ENCODE measurements around the gene DDAH1.
A peak's percentile ranks its signal among the peaks of the same experiment; 100 is the strongest.

DDAH1 gene

DNA sequence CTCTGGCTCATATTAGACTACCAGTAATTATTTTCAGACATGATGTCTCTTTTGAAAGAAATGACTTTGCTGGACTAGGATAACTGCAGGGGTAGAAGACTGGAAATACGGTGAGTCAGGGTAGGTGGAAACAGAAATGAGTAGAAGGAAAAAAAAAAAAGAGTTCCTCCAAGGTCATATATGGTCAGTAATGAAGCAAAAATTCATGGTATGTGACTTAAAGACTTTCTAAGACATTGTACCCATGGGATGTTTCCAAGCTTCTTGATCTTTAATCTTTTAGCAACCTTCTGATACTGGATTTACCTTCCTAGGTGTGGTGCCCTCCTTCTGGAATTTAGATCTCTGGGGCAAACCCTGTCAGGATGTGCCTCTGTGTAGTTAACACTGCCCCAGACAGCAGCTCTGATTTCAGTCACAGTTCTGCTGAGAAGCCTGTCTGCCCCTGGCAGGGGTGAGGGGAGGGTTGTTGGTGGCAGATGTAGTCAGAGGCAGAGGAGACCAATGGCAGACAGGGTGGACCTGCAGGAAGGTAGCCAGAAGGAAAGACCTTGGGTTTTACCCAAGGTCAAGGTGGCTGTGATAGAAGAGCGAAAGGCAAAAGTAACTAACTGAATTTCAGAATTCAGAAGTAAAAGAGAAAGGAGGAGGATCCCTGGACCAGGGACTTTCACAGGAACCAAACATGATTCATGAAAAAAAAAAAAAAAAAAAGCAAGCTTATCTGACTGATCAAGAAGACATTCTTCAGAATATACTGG, 144.4 kb downstream of the DDAH1 start:
- no peak overlapping the region for H3K4me2 ChIP-seq (ENCODE audit: low read length)

GRCh38 chr1:85319931-85320330, 145.0 kb downstream of the DDAH1 start:
- Histone ChIP-seq H2AK5ac (ENCODE audit: low read length) (no peak overlapping the region), H2BK120ac (ENCODE audit: insufficient read depth, low read length, poor library complexity) (no peak overlapping the region), H2BK5ac (ENCODE audit: low read depth, low read length, poor library complexity) (no peak overlapping the region)

More for the DNA sequence above, 144.4 kb downstream of the DDAH1 start:
- Histone ChIP-seq H2AFZ (ENCODE audit: insufficient read depth, low read length, poor library complexity) (no peak overlapping the region), H4K12ac (ENCODE audit: low read depth, low read length) (no peak overlapping the region), H3K27ac (ENCODE audit: low read depth, low read length) (peak overlapping the region; percentile 72), H3K4me1 (ENCODE audit: control insufficient read depth in 1 of 2, insufficient read depth in 2 of 2, low read length in 2 of 2) (peaks cover 3% of the 10 kb centered on the region in 2 experiments), H3K4me3 (ENCODE audit: low read depth, low read length) (no peak overlapping the region), H4K91ac (ENCODE audit: low read depth, low read length) (peak overlapping the region; percentile 61), H2AK5ac (ENCODE audit: low read length) (peak overlapping the region; percentile 97), H3K27me3 (ENCODE audit: insufficient read depth, low read length) (no peaks in the 10 kb centered on the region), H3K14ac (ENCODE audit: low read length) (peak overlapping the region; percentile 7), H3K18ac (ENCODE audit: low read length) (no peak overlapping the region), H3K36me3 (ENCODE audit: control insufficient read depth in 1 of 2, insufficient read depth in 2 of 2, low read length in 2 of 2) (no peaks in the 10 kb centered on the region), H2BK12ac (ENCODE audit: low read length) (no peak overlapping the region), H2BK120ac (ENCODE audit: insufficient read depth, low read length, poor library complexity) (peak overlapping the region; percentile 91), H3K79me1 (ENCODE audit: low read length) (no peaks in the 10 kb centered on the region), H3K9ac (ENCODE audit: low read length) (no peak overlapping the region), H3K4ac (ENCODE audit: low read depth, low read length) (no peak overlapping the region), H3K9me3 (ENCODE audit: insufficient read depth, low read depth, low read length) (no peaks in the 10 kb centered on the region), H2BK5ac (ENCODE audit: low read depth, low read length, poor library complexity) (peak overlapping the region; percentile 87), H3K79me2 (ENCODE audit: control insufficient read depth, insufficient read depth, low read length, poor library complexity) (no peaks in the 10 kb centered on the region), H3K23ac (ENCODE audit: low read length) (no peak overlapping the region), H4K8ac (ENCODE audit: low read depth, low read length) (no peak overlapping the region)
- DNase-seq: peak; percentile 9 to 72
- no CpG with 5 or more reads among the region's 2 CpGs for WGBS (ENCODE audit: extremely low coverage, insufficient coverage, insufficient read length)

GRCh38 chr1:85319491-85319890, 145.5 kb downstream of the DDAH1 start:
- no peak overlapping the region for H2AK5ac ChIP-seq (ENCODE audit: low read length)

More at GRCh38 chr1:85319931-85320330, 145.0 kb downstream of the DDAH1 start:
- no CpG with 5 or more reads among the region's 4 CpGs for WGBS (ENCODE audit: extremely low coverage, insufficient coverage, insufficient read length)
- Histone ChIP-seq H2BK12ac (ENCODE audit: low read length) (no peak overlapping the region), H3K18ac (ENCODE audit: low read length) (no peak overlapping the region), H3K4me2 (ENCODE audit: low read length) (no peak overlapping the region), H3K14ac (ENCODE audit: low read length) (no peak overlapping the region), H3K36me3 (ENCODE audit: control insufficient read depth in 1 of 2, insufficient read depth in 2 of 2, low read length in 2 of 2) (no peaks in the 10 kb centered on the region), H3K23ac (ENCODE audit: low read length) (no peak overlapping the region), H3K4me3 (ENCODE audit: low read depth, low read length) (no peak overlapping the region), H3K27me3 (ENCODE audit: insufficient read depth, low read length) (no peaks in the 10 kb centered on the region), H4K91ac (ENCODE audit: low read depth, low read length) (no peak overlapping the region), H3K9me3 (ENCODE audit: insufficient read depth, low read depth, low read length) (no peaks in the 10 kb centered on the region), H3K9ac (ENCODE audit: low read length) (no peak overlapping the region), H4K8ac (ENCODE audit: low read depth, low read length) (no peak overlapping the region), H3K79me2 (ENCODE audit: control insufficient read depth, insufficient read depth, low read length, poor library complexity) (no peaks in the 10 kb centered on the region), H3K4me1 (ENCODE audit: control insufficient read depth in 1 of 2, insufficient read depth in 2 of 2, low read length in 2 of 2) (peaks cover 3% of the 10 kb centered on the region in 2 experiments), H4K12ac (ENCODE audit: low read depth, low read length) (no peak overlapping the region), H3K27ac (ENCODE audit: low read depth, low read length) (no peak overlapping the region), H3K79me1 (ENCODE audit: low read length) (no peaks in the 10 kb centered on the region), H3K4ac (ENCODE audit: low read depth, low read length) (no peak overlapping the region), H2AFZ (ENCODE audit: insufficient read depth, low read length, poor library complexity) (no peak overlapping the region)
- DNase-seq: peak; percentile 13 to 37

DNA sequence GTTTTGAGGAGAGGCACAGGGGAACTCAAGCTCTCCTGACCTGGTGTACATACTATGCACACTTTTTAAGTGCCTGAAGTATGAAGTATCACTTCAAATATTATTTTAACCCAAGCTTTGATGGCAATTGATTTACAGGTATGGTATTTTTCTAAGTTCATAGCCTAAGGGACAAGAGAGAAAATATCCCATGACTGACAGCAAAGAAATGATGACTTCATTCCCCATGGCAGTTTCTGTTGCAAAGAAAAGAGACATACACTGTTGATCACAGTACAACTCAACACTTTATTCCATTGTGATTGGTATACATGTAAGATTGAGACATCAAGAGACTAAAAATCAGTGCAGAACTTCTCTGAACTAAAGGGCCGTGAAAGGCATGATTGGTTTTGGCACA, 146.7 kb downstream of the DDAH1 start:
- no peak overlapping the region for H3K14ac ChIP-seq (ENCODE audit: low read length)
- no peak overlapping the region for H3K9ac ChIP-seq (ENCODE audit: low read length)
- H3K36me3 ChIP-seq (ENCODE audit: control insufficient read depth in 1 of 2, insufficient read depth in 2 of 2, low read length in 2 of 2): no peaks in the 10 kb centered on the region
- H3K9me3 ChIP-seq (ENCODE audit: insufficient read depth, low read depth, low read length): no peaks in the 10 kb centered on the region
- no peak overlapping the region for H2BK12ac ChIP-seq (ENCODE audit: low read length)
- peaks cover 6 to 10% of the 10 kb centered on the region in 2 experiments for H3K4me1 ChIP-seq (ENCODE audit: control insufficient read depth in 1 of 2, insufficient read depth in 2 of 2, low read length in 2 of 2)
- no peak overlapping the region for H2AFZ ChIP-seq (ENCODE audit: insufficient read depth, low read length, poor library complexity)
- H4K91ac ChIP-seq (ENCODE audit: low read depth, low read length): no peak overlapping the region
- no peak overlapping the region for H3K4ac ChIP-seq (ENCODE audit: low read depth, low read length)
- H3K27me3 ChIP-seq (ENCODE audit: insufficient read depth, low read length): no peaks in the 10 kb centered on the region
- H2BK120ac ChIP-seq (ENCODE audit: insufficient read depth, low read length, poor library complexity): no peak overlapping the region
- H2BK5ac ChIP-seq (ENCODE audit: low read depth, low read length, poor library complexity): no peak overlapping the region
- no peak overlapping the region for H4K12ac ChIP-seq (ENCODE audit: low read depth, low read length)
- no peak overlapping the region for H3K18ac ChIP-seq (ENCODE audit: low read length)
- H3K4me3 ChIP-seq (ENCODE audit: low read depth, low read length): no peak overlapping the region
- no peak overlapping the region for H3K27ac ChIP-seq (ENCODE audit: low read depth, low read length)
- H3K79me1 ChIP-seq (ENCODE audit: low read length): no peaks in the 10 kb centered on the region
- no peaks in the 10 kb centered on the region for H3K79me2 ChIP-seq (ENCODE audit: control insufficient read depth, insufficient read depth, low read length, poor library complexity)
- H4K8ac ChIP-seq (ENCODE audit: low read depth, low read length): no peak overlapping the region
- no peak overlapping the region for H3K23ac ChIP-seq (ENCODE audit: low read length)
- WGBS (ENCODE audit: extremely low coverage, insufficient coverage, insufficient read length): no CpG with 5 or more reads among the region's 1 CpG
- H3K4me2 ChIP-seq (ENCODE audit: low read length): no peak overlapping the region
- H2AK5ac ChIP-seq (ENCODE audit: low read length): no peak overlapping the region
- DNase-seq: peak; percentile 37 to 87

More at GRCh38 chr1:85319491-85319890, 145.5 kb downstream of the DDAH1 start:
- no peak overlapping the region for H3K23ac ChIP-seq (ENCODE audit: low read length)
- no peak overlapping the region for H3K4me3 ChIP-seq (ENCODE audit: low read depth, low read length)
- H3K4me1 ChIP-seq (ENCODE audit: control insufficient read depth in 1 of 2, insufficient read depth in 2 of 2, low read length in 2 of 2): peaks cover 3 to 4% of the 10 kb centered on the region in 2 experiments
- H2AFZ ChIP-seq (ENCODE audit: insufficient read depth, low read length, poor library complexity): no peak overlapping the region
- no peak overlapping the region for H4K12ac ChIP-seq (ENCODE audit: low read depth, low read length)
- H3K14ac ChIP-seq (ENCODE audit: low read length): no peak overlapping the region
- H3K18ac ChIP-seq (ENCODE audit: low read length): no peak overlapping the region
- H3K79me1 ChIP-seq (ENCODE audit: low read length): no peaks in the 10 kb centered on the region
- H4K91ac ChIP-seq (ENCODE audit: low read depth, low read length): no peak overlapping the region
- H3K27me3 ChIP-seq (ENCODE audit: insufficient read depth, low read length): no peaks in the 10 kb centered on the region
- H3K27ac ChIP-seq (ENCODE audit: low read depth, low read length): no peak overlapping the region
- H2BK5ac ChIP-seq (ENCODE audit: low read depth, low read length, poor library complexity): no peak overlapping the region
- H2BK12ac ChIP-seq (ENCODE audit: low read length): no peak overlapping the region
- H3K36me3 ChIP-seq (ENCODE audit: control insufficient read depth in 1 of 2, insufficient read depth in 2 of 2, low read length in 2 of 2): no peaks in the 10 kb centered on the region
- H3K9ac ChIP-seq (ENCODE audit: low read length): no peak overlapping the region
- DNase-seq: no peak
- no peak overlapping the region for H4K8ac ChIP-seq (ENCODE audit: low read depth, low read length)
- no peaks in the 10 kb centered on the region for H3K9me3 ChIP-seq (ENCODE audit: insufficient read depth, low read depth, low read length)
- no CpG with 5 or more reads among the region's 3 CpGs for WGBS (ENCODE audit: extremely low coverage, insufficient coverage, insufficient read length)
- H2BK120ac ChIP-seq (ENCODE audit: insufficient read depth, low read length, poor library complexity): no peak overlapping the region
- H3K4ac ChIP-seq (ENCODE audit: low read depth, low read length): no peak overlapping the region
- no peaks in the 10 kb centered on the region for H3K79me2 ChIP-seq (ENCODE audit: control insufficient read depth, insufficient read depth, low read length, poor library complexity)
- H3K4me2 ChIP-seq (ENCODE audit: low read length): no peak overlapping the region

All from trophoblast cell (in vitro differentiated cells and primary cell).